H1 (cell line): ENCODE measurements around the gene VGLL4. TPM values are rescaled to one million over a fixed set of nuclear protein-coding genes. Genes with fewer than 3 reads are reported as not detected.

Experiments used
- HDAC2 ChIP-seq, 2 experiments: fragments of 300-600 bp in 1 of 2; sonication (generic) in 1 of 2; IDR thresholded peaks; 2 replicates each; pipeline ENCODE4 v1.6.1; 2011 to 2012; ENCODE audit warnings: low read depth in 2 of 2, low read length in 2 of 2, mild to moderate bottlenecking in 2 of 2, moderate library complexity in 2 of 2, borderline replicate concordance in 1 of 2, inconsistent platforms in 1 of 2
- polyA plus RNA-seq, 7 experiments: library from polyadenylated mRNA; depleted of rRNA in 3 of 7; stranded (reverse) in 5 of 7; unstranded in 2 of 7; fragments of >200 nt in 5 of 7; fragments of 200-250 nt in 2 of 7; gene quantifications; 1 replicate in 5 of 7; 2 replicates in 1 of 7; 4 replicates in 1 of 7; pipeline versions ENCODE4 v1.2.1 to v1.2.3, GENCODE V29; 2011 to 2013; ENCODE audit warnings: missing spikeins in 2 of 7, mixed read lengths in 2 of 7
- total RNA-seq: library from RNA; stranded (reverse); fragmentation: NEBNext Ultra II Directional; extraction: Animal tissue kit (Norgen Biotek cat#: 25700); gene quantifications from 2 replicates; pipeline ENCODE4 v1.2.1, GENCODE V29; 2021

VGLL4 gene
- total and polyA plus RNA-seq, 2 of the 8 experiments (the other 6 are each of a cell fraction or from before 2014, with no cell fraction given), result 45.1 to 50.0 TPM

DNA sequence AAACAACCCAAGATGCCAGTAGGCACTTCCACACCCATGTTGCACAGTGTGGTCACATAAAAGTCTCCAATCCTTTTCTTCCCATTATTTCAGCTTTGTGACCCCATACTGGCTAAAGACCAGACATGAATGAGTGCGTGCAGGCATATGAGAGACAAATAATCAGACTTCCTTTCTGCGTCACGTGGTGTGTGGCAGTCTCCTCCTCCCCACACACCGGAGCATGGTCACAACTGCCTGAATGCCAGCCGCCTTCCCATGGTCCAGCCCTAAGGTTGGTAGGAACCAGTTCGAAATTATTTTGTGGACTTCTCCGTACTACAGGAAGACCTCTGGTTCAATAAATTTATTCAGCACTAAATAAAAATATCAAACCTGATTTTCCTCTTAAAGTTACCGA lies 65.5 kb downstream of the VGLL4 start (continued):
- TF ChIP-seq HDAC2 (IDR thresholded peaks at IDR 0.05; ENCODE audit: borderline replicate concordance in 1 of 2, low read depth in 2 of 2, low read length in 2 of 2), result no peak
